ENCODE data around the gene ZFAND6.

Gene ZFAND6

DNA sequence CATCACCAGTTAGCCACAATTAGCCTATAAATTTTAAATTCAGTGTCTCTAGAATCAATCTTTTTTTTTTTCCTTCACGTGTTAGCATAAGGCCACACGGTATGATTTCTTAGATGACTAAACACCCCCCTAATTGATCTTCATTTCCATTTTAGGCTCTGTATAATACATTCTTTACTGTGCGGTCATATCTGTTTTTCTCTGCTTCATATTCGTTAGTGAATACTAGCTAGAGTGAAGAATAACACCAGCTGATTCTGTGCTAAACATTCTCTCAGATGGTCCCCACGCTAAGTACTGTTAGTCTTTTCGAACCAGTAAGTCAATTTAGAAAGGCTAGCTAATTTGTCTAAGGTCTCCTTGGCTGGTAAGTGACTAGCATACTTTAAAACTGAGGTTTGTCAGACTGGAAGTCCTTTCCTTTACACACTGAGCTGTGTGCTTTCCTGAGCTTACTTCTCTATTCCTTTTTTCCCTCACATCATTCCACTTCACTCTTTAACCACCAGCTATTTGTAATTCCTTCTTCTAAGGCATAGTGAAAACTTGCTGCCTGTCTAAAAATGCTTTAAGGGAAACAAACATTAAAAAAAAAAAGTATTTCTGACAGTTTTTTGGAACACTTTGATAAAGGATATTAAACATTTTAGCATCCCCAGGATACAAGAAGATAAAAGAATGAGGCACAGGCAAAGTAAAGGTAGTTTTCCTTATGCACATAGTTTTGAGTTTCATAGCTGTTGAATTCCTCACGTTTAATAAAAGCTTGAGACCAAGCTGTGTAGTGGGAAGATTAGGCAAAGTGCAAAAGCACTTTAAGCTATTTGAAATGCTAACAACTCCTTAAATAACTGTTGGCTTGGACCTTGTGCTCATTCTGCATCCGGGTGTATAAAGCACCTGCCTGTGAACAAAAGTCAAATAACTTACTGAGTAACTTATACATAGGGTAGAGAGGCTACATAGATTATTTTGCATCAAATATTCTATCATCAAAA, 17.1 kb downstream of the ZFAND6 start:
- no peak for DNase-seq (ENCODE audit: low read depth, low spot score)
- H3K4me3 ChIP-seq: no peak overlapping the region
- H3K36me3 ChIP-seq (ENCODE audit: insufficient read depth, low read length): peaks cover 7% of the 10 kb centered on the region
- no peaks in the 10 kb centered on the region for H3K9me3 ChIP-seq (ENCODE audit: low read depth, low read length)
- TF ChIP-seq FOXP2 (optimal IDR thresholded peaks at IDR 0.05; ENCODE audit: control extremely low read depth, extremely low read length, insufficient read depth) (no peak), EZH2 (IDR thresholded peaks at IDR 0.05) (no peak), POLR2AphosphoS5 (IDR thresholded peaks at IDR 0.05; ENCODE audit: borderline replicate concordance, low read depth, low read length) (no peak)
- H3K27ac ChIP-seq: no peak overlapping the region
- H3K9ac ChIP-seq (ENCODE audit: insufficient read length): no peak overlapping the region

DNA sequence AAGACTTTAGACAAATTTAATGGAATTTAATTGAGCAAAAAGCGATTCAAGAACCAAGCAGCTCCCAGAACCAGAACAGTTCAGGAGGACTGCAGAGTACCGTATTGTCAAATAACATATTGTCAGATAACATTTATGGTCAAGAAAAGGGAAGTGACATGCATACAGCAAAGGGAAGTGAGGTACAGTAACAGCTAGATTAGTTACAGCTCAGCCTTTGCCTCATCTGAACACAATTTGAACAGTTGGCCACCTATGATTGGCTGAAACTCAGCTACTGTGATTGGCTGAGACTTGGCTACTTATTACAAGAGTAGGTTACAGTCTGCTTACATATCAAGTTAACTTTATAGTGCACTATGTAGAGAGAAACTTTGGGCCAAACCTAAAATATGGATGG, 21.9 kb downstream of the ZFAND6 start:
- Histone ChIP-seq H3K9ac (ENCODE audit: insufficient read length) (no peak overlapping the region), H3K27ac (no peak overlapping the region), H3K9me3 (ENCODE audit: low read depth, low read length) (no peaks in the 10 kb centered on the region), H3K36me3 (ENCODE audit: insufficient read depth, low read length) (peaks cover 7% of the 10 kb centered on the region), H3K4me3 (no peak overlapping the region)
- no peak for DNase-seq (ENCODE audit: low read depth, low spot score)
- no peak for TF ChIP-seq EZH2 (IDR thresholded peaks at IDR 0.05)
- no peak for TF ChIP-seq FOXP2 (optimal IDR thresholded peaks at IDR 0.05; ENCODE audit: control extremely low read depth, extremely low read length, insufficient read depth)
- no peak for TF ChIP-seq POLR2AphosphoS5 (IDR thresholded peaks at IDR 0.05; ENCODE audit: borderline replicate concordance, low read depth, low read length)

DNA sequence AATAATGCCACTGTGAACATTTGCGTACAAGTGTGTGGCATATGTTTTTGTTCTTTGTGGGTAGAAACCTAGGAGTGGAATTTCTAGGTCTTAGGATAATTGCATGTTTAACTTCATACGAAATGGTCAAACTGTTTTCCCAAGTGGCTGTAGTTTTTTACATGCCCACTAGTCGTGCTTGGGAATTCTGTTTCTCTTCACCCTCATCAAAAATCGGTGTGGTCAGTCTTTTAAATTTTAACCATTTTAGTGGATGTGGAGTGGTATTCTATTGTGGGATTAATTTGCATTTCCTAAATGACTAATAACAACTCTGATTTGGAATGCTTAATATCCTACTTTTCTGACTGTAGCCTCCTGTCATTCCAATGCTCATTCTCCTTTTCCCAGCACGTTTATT, 27.6 kb downstream of the ZFAND6 start:
- TF ChIP-seq FOXP2 (optimal IDR thresholded peaks at IDR 0.05; ENCODE audit: control extremely low read depth, extremely low read length, insufficient read depth) (no peak), POLR2AphosphoS5 (IDR thresholded peaks at IDR 0.05; ENCODE audit: borderline replicate concordance, low read depth, low read length) (no peak), EZH2 (IDR thresholded peaks at IDR 0.05) (no peak)
- H3K36me3 ChIP-seq (ENCODE audit: insufficient read depth, low read length): no peaks in the 10 kb centered on the region
- DNase-seq (ENCODE audit: low read depth, low spot score): no peak
- no peak overlapping the region for H3K4me3 ChIP-seq
- no peaks in the 10 kb centered on the region for H3K9me3 ChIP-seq (ENCODE audit: low read depth, low read length)
- H3K9ac ChIP-seq (ENCODE audit: insufficient read length): no peak overlapping the region
- no peak overlapping the region for H3K27ac ChIP-seq

DNA sequence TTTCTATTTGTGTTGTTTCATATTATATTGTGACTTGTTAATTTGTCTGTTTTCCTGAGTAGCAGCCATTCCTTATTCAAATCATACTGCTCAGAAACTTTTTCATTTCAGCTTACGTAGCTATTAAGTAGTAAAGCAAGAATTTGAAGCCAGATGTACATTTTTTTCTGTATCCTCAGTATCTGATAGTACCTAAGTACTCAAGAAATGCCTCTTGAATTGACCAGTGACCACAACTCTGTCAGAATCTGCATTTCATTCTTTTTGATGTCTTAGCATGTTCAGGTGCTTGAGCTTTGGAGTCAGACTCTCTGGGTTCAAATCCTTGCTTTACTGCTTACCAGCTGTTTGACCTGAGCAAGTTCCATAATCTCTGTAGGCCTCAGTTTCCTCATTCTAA, 30.6 kb downstream of the ZFAND6 start:
- H3K9ac ChIP-seq (ENCODE audit: insufficient read length): no peak overlapping the region
- no peaks in the 10 kb centered on the region for H3K9me3 ChIP-seq (ENCODE audit: low read depth, low read length)
- no peak for DNase-seq (ENCODE audit: low read depth, low spot score)
- TF ChIP-seq POLR2AphosphoS5 (IDR thresholded peaks at IDR 0.05; ENCODE audit: borderline replicate concordance, low read depth, low read length) (no peak), EZH2 (IDR thresholded peaks at IDR 0.05) (no peak), FOXP2 (optimal IDR thresholded peaks at IDR 0.05; ENCODE audit: control extremely low read depth, extremely low read length, insufficient read depth) (no peak)
- no peaks in the 10 kb centered on the region for H3K36me3 ChIP-seq (ENCODE audit: insufficient read depth, low read length)
- H3K4me3 ChIP-seq: no peak overlapping the region
- H3K27ac ChIP-seq: no peak overlapping the region

DNA sequence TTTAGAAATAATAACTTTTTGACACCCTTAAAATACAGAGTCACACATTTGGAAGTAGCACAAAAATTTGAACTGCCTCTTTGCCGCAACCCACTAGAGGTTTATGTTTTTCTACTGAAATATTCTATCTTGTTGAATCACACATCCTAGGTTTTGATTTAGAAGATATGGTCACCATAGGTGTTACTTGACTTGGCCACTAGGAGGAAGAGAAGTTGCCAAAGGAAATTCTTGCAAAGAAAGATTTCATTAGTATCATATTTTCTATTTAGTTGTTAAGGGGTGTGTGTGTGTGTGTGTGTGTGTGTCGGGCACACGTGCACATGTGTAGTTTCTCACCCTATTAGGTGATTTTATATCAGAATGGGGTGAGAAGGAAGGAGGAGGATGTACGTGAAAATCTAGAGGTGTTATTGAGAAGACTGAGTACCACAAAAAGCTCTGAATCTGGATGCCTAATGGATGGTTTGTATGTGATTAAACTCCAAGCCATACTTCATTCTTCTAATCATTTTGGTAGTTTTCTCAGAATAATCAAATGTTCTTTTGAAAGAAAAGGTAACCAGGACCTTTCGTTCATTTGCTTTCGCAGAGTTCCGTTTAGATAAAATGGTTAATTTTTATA, 31.5 kb downstream of the ZFAND6 start:
- Histone ChIP-seq H3K36me3 (ENCODE audit: insufficient read depth, low read length) (no peaks in the 10 kb centered on the region), H3K9me3 (ENCODE audit: low read depth, low read length) (no peaks in the 10 kb centered on the region), H3K9ac (ENCODE audit: insufficient read length) (no peak overlapping the region), H3K4me3 (no peak overlapping the region), H3K27ac (no peak overlapping the region)
- no peak for TF ChIP-seq POLR2AphosphoS5 (IDR thresholded peaks at IDR 0.05; ENCODE audit: borderline replicate concordance, low read depth, low read length)
- no peak for TF ChIP-seq FOXP2 (optimal IDR thresholded peaks at IDR 0.05; ENCODE audit: control extremely low read depth, extremely low read length, insufficient read depth)
- TF ChIP-seq EZH2 (IDR thresholded peaks at IDR 0.05): no peak
- no peak for DNase-seq (ENCODE audit: low read depth, low spot score)

GRCh38 chr15:80093854-80094418, 34.5 kb downstream of the ZFAND6 start:
- DNase-seq (ENCODE audit: low read depth, low spot score): no peak
- H3K36me3 ChIP-seq (ENCODE audit: insufficient read depth, low read length): no peaks in the 10 kb centered on the region
- 0 out of 2 replicates have a peak overlapping the region, but pooled peaks have one; percentile 46 for H3K27ac ChIP-seq
- no peak overlapping the region for H3K4me3 ChIP-seq
- H3K9ac ChIP-seq (ENCODE audit: insufficient read length): no peak overlapping the region
- H3K9me3 ChIP-seq (ENCODE audit: low read depth, low read length): no peaks in the 10 kb centered on the region
- no peak for TF ChIP-seq EZH2 (IDR thresholded peaks at IDR 0.05)
- TF ChIP-seq POLR2AphosphoS5 (IDR thresholded peaks at IDR 0.05; ENCODE audit: borderline replicate concordance, low read depth, low read length): no peak
- TF ChIP-seq FOXP2 (optimal IDR thresholded peaks at IDR 0.05; ENCODE audit: control extremely low read depth, extremely low read length, insufficient read depth): no peak

DNA sequence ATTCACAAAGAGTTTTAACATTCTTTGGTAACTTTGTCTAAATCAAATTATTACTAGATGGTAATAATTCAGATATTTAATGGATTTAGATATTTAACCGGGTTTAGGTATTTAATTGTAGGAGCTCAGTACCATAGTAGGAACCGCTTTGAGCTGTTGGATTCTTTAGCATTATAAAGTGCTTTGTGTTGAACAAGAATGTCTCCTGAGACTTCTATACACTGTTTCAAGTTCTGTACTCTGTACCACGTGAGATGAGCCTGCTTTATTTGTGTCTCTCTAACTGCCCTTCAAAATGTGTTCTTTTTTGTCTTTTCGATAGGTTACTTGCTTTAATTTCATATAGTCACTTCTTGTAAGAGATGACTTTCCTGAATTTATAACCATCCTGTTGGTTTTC, 36.0 kb downstream of the ZFAND6 start:
- H3K9me3 ChIP-seq (ENCODE audit: low read depth, low read length): no peaks in the 10 kb centered on the region
- TF ChIP-seq FOXP2 (optimal IDR thresholded peaks at IDR 0.05; ENCODE audit: control extremely low read depth, extremely low read length, insufficient read depth) (no peak), EZH2 (IDR thresholded peaks at IDR 0.05) (no peak), POLR2AphosphoS5 (IDR thresholded peaks at IDR 0.05; ENCODE audit: borderline replicate concordance, low read depth, low read length) (no peak)
- no peak for DNase-seq (ENCODE audit: low read depth, low spot score)
- H3K4me3 ChIP-seq: no peak overlapping the region
- no peak overlapping the region for H3K27ac ChIP-seq
- H3K36me3 ChIP-seq (ENCODE audit: insufficient read depth, low read length): no peaks in the 10 kb centered on the region
- no peak overlapping the region for H3K9ac ChIP-seq (ENCODE audit: insufficient read length)

GRCh38 chr15:80095969-80096368, 36.5 kb downstream of the ZFAND6 start:
- no peak overlapping the region for H3K4me3 ChIP-seq
- no peak for DNase-seq (ENCODE audit: low read depth, low spot score)
- H3K27ac ChIP-seq: no peak overlapping the region
- 0 out of 2 replicates have a peak, but pooled peaks cover 4% of the 10 kb centered on the region for H3K36me3 ChIP-seq (ENCODE audit: insufficient read depth, low read length)
- no peak overlapping the region for H3K9ac ChIP-seq (ENCODE audit: insufficient read length)
- TF ChIP-seq POLR2AphosphoS5 (IDR thresholded peaks at IDR 0.05; ENCODE audit: borderline replicate concordance, low read depth, low read length): no peak
- TF ChIP-seq EZH2 (IDR thresholded peaks at IDR 0.05): no peak
- no peak for TF ChIP-seq FOXP2 (optimal IDR thresholded peaks at IDR 0.05; ENCODE audit: control extremely low read depth, extremely low read length, insufficient read depth)
- no peaks in the 10 kb centered on the region for H3K9me3 ChIP-seq (ENCODE audit: low read depth, low read length)

All from SK-N-MC (cell line).